HG03439 (cell line): Measurements from ENCODE around the gene LRP2.

Source experiments
- ATAC-seq: cut with Tn5 transposase; IDR thresholded peaks from one replicate; pipeline ENCODE4 v1.9.1; 2021; ENCODE audit warnings: mild to moderate bottlenecking, moderate library complexity; ENCODE audit not compliant: unreplicated experiment

LRP2 gene

DNA sequence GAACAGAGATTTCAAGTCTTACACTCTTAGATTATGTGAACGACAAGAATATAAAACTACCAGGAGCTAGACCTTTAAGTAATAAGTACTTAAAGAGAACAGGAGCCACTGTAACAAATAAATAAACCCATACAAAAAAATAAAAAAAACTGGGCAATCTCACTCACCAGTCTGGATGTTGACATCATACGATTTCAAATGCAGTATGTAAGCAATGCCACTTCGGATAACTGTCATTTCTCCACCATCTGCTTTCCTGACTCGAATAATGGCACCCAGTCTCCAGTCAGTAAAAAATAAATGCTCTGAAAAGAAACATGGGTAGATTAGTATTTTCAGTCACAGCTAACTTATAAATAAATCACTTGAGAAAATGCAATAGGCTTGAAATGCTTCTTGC is 115.1 kb downstream of the LRP2 start:
- no peak for ATAC-seq

DNA sequence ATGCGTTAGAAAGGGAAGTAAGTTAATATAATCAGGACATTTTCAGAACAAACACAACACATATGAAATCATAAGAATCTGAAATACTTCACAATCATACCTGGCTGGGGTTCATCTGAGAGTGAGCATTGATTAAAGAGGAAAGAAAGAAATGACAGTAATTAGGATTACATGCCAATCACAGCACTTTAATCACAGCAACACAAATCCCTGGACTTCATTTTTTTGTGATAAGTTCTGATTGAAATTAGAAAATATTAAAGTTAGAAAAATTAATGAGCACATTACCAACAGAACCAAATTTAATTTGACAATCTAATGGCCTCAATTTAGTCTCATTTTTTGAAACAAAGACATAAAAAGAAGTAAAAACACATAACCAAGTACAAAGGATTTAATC is 121.9 kb downstream of the LRP2 start:
- ATAC-seq = no peak

- no peak for ATAC-seq
Observed at GRCh38 chr2:169237939-169238338, 124.4 kb downstream of the LRP2 start.

DNA sequence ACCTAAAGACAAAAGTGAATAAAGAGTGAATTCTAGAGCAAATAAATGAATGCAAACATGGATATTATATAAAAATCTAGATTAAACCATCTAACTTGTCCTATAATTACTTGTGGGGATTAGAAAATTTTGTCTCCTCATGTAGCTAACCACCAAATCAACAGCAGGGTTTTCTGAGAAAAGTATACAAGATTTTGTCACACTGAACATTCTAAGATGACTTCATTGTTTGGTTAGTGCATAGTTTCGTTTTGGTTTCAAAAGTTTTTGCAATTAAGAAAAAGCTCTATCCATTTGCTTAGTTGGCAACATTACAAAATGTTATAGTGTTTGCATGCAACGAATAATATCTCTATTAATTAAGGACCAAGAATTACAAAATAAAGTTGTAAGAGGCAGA is 125.0 kb downstream of the LRP2 start:
- no peak for ATAC-seq

DNA sequence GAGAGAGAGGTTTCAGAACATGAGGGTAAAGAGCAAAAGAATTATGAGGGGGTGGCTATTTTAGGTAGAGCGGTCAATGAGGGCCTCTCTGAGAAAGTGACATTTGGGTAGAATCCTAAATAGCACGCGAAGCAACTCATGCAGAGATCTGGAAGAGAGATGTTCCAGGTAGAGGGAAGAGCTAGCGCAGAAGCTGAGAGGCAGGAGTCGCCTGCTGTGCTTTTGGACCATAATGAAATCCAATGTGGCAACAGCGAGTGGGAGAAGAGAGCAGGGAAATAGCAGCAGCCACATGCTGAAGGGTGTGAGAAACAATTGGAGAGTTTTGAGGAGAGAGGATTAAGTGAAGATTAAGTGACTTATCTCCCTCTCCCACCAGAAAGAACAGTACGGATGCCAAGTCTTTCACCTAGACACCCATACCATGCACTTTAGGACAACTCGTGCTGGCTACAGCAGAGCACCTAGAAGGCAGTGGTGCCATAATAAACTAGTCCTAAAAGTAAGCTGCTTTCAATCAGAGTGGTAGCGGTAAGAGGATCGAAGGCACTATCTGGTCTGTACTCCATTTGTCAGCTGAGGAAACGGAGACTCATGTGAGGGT is 129.7 kb downstream of the LRP2 start:
- ATAC-seq = no peak

DNA sequence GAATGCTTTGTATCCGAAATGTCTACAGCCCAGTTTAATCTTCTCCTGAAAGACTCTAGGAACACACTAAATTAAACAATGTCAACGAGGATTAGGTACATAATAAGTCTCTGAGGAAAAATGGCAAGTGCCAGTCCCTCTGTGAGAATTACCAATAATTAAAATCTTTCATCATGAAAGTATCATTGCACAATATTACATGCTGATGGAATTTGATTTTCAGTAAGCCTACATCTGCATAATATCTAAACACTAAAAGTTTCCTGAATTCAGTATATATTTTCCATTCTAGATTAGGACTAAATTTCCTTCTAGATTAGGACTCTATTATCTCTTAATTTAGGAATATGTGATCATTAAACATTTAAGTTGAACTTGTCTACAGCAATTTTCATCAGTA is 132.1 kb downstream of the LRP2 start:
- no peak for ATAC-seq

DNA sequence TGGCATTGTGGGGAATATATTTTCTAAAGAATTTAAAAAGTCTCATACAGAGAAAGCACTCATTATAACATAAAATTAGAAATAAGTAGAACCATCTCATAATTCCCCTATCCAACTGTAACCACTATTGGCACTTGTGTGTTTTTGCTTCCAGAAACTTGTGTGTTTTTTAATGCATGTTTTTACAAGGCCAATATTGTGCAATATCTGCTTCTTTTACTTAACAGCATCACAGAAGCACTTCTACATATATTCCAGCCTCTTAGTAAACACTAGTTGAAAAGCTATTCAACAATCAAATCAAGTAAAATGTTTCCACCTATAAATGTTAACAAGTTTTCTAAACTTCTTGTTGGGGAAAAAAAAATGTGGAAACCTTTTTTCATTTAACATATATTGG is 132.7 kb downstream of the LRP2 start:
- no peak for ATAC-seq

DNA sequence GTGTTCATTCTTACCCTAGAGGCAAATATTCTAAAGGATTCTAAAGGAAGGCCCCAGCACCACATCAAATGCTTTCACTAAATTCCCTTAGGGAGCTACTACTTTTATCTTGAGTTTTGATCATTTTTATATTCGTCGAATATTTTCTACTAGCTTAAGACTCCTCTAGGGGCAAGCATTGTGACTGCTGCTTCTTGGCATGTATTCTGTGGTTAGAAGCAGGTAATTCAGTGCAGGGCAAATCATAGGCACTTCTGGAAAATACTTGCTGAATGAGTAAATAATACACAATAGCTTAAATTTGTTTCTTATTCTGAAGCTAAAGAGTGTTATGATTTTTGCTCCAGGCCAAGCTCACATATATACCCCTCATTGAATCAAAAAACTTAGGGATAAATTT is 136.4 kb downstream of the LRP2 start:
- ATAC-seq = no peak

- ATAC-seq = no peak
Observed at GRCh38 chr2:169225233-169225750, 137.0 kb downstream of the LRP2 start.

DNA sequence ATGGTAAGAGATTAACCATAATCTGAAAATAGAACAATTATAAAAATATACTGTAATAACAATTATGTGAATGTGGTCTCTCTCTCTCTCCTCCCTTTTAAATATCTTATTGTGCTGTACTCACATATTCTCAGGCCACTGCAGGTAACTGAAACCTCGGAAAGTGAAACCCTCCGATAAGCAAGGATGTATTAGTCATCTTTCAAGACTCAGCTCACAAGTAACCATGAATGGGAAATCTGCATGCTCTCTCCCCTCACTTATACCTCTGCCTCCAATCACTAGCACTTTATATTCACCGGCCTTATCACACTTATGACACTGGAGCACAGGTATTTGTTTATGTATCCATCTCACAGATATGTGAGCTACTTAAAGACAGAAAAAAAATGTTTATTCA is 139.7 kb downstream of the LRP2 start:
- no peak for ATAC-seq

GRCh38 chr2:169221745-169222369 is 140.5 kb downstream of the LRP2 start:
- no peak for ATAC-seq

DNA sequence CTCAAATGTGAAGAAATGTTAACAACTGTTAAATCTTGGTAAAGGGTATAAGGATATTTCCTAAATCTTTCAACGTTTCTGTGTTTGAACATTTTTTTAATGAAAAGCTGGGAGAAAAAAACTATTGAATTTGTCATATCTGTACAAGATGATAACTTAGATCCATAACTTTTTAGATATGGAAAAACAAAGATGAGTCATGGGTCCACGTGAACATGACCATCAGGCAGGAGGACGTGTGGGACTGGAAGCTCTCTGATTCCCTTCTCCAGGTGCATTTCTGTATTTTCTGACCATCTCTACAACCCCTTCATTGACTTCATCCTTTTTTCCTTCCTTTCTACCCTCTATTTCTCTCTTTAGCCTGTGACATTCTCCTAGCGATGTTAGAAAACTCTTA is 151.4 kb downstream of the LRP2 start:
- no peak for ATAC-seq

- ATAC-seq = no peak
Observed at GRCh38 chr2:169208026-169208425, 154.3 kb downstream of the LRP2 start.

DNA sequence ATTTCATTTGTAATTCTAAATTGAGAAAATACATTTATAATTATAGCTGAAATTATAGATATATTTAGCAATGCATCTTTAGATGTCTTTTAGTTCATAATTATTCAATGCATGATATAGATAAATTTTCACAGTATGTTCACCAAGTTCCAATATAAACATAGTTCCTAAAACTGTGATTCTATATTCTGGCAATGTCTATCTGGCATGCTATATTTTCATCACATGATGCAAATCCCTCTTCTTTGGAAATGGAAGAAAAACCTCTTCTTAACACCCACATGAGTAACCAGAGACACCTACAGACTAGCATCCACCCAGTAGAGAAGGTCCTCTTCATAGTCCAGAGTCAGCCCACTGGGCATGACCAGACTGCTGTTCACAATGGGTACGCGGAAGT is 157.2 kb downstream of the LRP2 start:
- ATAC-seq = no peak

GRCh38 chr2:169203952-169204351 is 158.4 kb downstream of the LRP2 start:
- no peak for ATAC-seq

- ATAC-seq = no peak
Observed at GRCh38 chr2:169200756-169201155, 161.6 kb downstream of the LRP2 start.

DNA sequence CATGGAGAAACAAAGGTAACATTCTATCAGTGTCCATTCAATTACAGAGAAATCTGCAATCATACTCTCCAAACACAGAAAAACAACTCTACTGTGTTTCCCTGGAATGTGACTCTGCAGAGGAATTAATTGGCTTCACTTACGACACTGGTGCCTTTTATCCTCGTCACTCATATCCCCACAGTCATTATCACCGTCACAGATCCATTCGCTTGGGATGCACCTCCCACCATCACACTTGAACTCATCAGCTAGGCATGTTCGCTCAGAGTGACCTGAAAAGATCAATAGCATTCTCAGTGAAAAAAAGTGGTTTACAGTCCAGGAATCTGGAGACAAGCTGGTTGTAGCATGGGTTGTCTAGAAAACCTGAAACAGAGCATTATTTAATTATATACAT is 168.7 kb downstream of the LRP2 start:
- no peak for ATAC-seq

GRCh38 chr2:169190197-169190775 is 172.0 kb downstream of the LRP2 start:
- no peak for ATAC-seq

DNA sequence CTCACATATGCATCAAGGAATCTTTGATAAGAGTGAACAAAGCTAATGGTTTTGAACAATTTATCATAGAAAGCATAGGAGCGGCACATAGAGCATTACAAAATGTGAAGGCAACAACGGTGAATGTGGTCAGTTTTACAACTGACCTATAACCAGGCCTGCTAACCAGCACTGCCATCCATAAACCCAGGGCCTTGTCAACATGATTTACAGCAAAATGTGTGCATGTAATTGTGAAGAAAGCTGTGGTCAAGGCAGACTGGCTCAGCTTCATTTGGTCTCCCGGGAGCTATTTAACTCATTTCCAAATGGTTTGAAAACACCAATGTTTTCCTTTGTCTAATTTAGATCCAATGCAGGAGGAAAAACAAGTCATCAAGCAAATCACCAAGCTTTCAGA is 173.2 kb downstream of the LRP2 start:
- ATAC-seq = no peak

- no peak for ATAC-seq
Observed at GRCh38 chr2:169185711-169186110, 176.6 kb downstream of the LRP2 start.

DNA sequence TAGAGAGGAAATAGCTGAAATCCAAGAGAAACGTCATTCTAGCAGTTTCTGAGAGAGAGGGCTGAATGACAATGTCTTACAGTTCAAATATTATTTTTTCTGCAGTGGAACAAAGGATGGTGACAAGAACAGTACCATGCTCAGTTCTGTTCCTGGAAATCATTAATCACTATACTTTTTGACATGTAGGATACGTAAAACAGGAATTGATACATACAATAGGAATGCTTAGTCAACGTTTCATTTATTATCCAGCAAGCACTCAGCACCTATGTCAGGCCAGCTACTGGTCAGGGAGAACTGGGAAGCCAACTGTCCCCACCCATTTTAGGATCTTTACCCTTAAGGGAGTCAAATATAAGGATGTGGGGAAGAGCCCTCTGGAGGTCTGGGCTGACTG is 178.3 kb downstream of the LRP2 start:
- no peak for ATAC-seq

DNA sequence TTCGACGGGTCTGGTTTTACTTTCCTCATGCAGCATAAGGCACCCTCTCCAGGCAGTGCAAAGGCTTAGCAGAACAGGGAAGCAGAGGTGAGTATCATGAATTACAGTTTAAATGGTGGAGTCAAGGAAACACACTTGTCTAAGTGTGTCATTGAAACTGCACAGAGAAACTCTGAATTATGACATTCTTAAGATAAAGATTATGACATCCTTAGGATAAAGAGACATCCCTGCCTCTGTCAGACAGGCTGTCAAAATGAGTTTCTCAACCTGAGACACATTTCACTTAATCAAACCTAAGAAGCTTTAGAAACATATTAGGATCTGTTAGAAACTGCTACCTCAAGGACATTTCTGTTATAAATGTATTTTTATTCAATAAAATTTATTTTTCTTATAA is 179.8 kb downstream of the LRP2 start:
- ATAC-seq = no peak
